Measurements from ENCODE around the gene KIF13A.

Gene KIF13A

DNA sequence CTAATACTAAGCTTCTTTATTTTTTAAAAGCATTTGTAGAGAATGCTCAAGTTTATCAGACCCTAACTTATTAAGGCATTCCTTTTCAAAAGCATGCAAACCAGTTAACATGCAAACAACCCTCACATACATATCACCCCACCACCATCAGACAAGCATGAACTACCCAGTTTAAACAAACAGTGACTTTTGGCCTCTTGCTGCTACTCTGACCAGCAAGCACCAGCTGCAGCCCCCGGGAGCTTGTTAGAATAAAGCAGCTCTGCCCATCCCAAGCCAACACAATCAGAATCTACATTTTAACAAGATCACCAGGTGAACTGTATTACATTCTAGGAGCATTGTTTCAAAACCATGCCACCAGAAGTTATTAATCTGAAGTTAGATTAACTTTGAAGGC lies 274.9 kb downstream of the KIF13A start:
- no peak for DNase-seq

GRCh38 chr6:17710331-17710730 lies 277.1 kb downstream of the KIF13A start:
- no peak for DNase-seq

- DNase-seq = no peak
These were observed 278.0 kb downstream of the KIF13A start for GRCh38 chr6:17709476-17709875.

Measured in GF-D8 (cell line).